Activated CD4-positive, alpha-beta T cell treated with anti-CD3 and anti-CD28 coated beads, Interleukin-2, Interleukin-4, amounts not matched to agents 100 ng/mL and 50 ng/mL, durations not matched to agents 16 hours and 8 hours (primary cell): ENCODE data around the gene CENPP.

Source experiments
- DNase-seq: peaks from one replicate; pipeline ENCODE4 v3.0.0-alpha.2; 2020; ENCODE audit warnings: low spot score

Gene CENPP

DNA sequence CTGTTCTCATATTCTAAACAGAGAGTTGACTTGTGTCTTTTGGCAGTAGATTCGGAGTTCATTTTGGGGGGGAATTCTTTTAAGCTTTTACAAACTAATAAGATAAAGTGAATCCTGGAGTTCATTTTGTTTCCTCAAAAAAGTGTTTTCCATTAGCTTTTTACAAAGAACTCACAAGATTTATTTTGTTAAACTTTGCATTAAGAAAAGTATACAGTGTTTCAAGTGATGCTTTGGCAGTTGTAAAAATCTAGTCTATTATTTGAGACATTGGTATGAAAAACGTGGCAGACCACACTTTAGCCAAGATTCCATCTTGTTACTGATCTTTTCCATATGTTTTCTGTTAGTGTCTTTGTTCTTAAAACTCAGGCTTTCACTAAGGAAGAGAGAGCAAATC lies 99.7 kb downstream of the CENPP start:
- DNase-seq, result no peak

DNA sequence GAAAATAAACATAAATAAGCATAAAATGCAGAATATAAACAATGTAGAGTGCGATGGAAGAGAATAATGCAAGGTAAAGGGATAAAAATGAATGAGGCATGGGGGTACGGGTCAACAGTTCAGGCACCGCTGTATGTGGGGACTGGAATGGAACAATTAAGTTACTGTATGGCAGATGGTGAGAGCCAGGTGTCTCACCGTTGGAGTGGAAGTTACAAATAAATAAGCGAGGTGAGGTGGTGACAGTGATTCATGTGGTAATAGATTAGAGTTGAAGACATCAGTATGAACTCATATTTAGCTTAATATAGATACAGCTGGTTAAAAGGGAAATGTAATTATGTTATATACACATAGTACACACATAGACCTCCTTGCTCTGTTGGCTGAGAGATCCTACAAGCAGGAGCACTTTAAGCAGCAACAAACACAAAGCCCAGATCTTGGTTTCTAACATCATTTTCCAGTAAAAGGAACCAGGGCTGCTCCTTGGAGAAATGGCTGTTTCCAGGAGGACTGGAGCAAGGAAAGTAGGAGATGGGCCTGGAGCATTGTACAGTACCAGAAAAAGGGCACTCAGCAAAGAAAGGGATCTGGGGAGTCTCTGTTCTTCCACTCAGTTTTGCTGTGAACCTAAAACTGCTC lies 100.9 kb downstream of the CENPP start:
- DNase-seq, result no peak

DNA sequence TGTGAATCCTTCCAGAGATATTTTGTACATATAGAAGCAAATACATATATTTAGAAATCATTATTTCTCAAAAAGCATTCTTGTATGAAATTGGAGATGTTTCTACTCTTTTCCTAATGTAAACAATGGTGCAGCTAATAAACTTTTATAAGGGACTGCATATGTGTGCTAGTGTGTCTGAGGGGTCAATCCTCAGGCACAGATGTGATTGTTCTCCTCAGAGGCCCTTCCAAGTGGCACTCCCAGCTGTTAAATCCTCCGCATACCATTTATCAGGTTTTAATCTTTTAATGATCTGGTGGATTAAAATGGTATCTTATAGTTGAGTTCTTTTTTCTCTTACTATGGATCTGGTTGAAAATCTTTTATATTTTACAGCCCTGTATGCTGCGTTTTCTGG lies 104.1 kb downstream of the CENPP start:
- DNase-seq, result no peak

DNA sequence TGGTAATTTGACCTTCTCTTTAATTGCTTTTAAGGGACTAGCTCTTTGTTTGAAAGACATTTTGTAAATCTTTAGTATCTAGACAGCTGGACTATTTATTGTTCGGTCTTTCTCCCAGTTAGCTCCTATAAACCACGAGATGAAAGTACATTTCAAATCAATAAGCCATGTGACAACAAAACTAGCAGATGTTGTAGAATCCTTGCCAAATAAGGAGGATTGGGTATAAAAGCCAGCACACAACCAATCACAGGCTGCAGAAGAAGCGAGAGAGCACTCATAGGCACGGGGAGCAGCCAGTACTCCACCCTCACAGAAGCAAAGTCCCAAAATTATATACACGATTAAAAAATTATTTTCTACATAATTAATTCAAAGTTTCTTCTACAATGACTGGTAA lies 106.6 kb downstream of the CENPP start:
- no peak for DNase-seq

DNA sequence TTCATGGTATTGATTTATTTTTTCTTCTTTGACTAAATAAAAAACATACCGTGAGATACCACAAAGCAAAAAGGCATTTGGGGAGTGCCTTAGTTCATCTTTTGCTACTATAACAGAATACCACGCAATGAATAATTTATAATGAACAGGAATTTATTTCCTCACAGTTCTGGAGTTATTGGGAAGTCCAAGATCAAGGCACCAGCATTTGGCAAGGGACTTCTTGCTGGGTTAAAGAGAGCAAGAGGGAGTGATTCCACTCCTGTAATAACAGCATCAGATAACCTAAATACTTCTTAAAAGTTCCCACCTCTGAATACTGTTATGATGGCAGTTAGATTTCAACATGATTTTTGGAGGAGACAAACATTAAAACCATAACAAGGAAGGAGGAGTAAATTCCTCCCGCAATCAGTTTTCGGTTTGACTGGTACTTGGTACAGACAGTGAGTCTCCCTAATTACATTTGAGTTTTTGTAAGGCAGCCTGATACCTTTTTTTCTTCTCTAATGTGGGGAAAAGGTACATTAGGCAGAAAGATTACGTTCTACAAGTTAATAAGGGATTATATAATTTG lies 107.3 kb downstream of the CENPP start:
- DNase-seq, result peak; percentile 24

DNA sequence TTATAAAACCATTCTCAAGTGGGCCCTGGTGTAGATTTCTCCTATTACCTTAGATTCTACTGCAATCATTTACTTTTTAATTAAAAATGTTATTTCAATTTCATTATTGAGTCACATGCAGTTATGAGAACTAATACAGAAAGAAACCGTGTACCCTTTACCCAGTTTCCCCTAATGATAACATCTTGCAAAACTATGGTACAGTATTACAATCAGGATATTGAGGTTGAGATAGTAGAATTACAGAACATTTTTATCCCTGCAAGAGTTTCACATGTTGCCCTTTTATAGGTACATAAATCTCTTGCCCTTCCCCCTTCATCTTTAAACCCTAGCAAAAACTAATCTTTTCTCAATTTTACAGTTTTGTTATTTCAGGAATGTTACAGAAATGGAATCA lies 109.5 kb downstream of the CENPP start:
- DNase-seq, result no peak

DNA sequence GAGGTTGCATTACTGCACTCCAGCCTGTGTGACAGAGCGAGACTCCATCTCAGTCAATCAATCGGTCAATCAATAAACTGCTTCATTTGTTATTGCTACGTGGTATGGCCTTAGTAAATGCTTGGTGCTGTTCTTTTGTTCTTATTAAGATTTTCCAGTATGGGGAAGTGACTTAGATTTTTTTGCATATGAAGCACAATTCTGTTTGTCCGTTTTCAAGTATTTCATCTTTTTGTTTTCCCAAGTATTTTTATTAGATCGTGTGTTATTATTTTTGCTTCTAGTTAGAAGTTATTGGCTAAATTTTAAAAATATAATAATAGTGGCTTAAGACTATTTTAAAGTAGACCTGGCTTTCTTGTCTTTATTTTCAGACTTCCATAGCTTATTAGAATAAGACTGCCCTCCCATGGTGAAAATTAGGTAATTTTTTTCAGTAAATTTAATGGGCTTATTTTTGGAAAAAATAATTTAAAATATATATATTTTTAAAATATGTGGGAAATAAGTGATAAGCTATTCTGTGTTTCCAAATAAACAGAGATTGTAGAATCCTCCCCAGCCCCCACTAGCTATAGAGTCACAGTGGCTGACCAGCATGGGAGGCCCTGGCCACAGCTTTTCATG lies 113.3 kb downstream of the CENPP start:
- DNase-seq, result no peak

DNA sequence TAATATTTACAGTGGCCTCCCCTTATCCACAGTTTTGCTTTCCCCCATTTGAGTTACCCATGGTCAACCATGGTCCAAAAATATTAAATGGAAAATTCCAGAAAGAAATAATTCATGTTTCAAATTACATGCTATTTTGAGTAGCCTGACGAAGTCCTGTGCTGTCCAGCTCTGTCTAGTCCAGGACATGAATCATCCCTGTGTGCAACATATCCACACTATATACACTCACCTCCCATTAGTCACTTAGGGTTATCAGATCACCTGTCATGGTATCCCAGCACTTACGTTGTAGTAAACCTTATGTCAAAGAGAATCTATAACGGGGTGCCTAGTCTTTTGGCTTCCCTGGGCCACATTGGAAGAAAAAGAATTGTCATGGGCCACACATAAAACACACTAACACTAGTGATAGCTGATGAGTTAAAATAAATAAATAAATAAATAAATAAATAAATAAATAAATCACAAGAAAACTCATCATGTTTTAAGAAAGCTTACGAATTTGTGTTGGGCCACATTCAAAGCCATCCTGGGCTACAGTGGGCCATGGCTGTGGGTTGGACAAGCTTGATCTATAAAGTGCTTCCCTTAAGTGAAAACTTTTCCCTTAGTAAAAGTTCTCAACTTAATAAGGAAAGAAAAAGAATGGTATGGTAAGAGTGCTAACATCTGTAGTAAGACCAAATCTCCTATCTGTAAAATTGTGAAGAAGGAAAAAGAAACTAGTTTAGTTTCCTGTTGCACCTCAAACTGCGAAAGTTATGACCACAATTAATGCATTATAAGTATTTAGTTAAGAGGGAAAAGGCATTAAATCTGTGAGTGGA lies 114.4 kb downstream of the CENPP start:
- no peak for DNase-seq

DNA sequence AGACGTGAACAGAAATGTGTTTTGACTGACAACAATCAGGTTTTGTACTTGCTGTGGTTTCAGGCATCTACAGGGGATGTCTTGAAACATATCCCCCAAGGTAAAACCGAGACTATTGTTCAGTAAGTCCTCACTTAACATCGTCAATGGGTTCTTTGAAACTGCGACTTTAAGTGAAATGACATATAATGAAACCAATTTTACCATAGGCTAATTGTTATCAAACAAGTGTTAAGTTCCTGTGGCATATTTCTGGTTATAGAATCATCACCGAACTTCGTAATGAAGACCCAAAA lies 114.9 kb downstream of the CENPP start:
- peak; percentile 68 for DNase-seq

DNA sequence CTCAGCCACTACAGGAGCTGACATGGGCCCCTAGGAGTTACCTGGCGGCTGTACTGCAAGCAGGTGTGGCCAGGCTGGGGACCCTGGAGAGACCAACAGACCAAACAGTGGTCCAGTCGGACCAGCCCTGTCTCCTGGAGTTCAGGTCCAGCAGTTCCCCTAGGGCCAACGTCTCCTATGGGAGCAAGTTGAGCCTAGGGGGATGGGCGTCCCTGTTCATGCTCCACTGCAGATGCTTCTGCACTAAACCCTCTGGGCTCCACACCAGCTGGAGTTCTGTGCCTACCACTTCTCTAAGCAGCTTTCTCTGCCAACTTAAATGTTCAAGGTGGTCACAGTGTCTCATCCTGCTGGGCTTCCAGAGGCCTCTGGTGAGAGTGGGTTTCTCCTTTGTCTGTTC lies 119.1 kb downstream of the CENPP start:
- no peak for DNase-seq

DNA sequence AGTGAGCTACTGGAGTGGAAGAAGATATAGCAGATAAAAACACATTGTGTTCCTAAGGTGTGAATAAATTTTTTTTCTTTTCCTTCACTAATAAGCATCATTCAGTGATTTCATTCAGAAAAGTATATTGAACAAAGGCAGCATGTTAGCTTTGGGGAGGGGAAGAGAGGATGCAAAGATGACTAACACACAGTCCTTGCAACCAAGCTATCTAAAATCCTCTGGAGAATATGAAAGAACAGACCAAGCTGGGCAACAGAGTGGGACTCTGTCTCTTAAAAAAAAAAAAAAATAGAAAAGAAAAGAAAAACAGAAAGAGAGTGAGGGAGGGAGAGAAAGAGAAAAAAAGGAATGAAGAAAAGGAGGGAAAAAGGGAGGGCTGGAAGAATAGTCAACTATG lies 120.8 kb downstream of the CENPP start:
- no peak for DNase-seq

DNA sequence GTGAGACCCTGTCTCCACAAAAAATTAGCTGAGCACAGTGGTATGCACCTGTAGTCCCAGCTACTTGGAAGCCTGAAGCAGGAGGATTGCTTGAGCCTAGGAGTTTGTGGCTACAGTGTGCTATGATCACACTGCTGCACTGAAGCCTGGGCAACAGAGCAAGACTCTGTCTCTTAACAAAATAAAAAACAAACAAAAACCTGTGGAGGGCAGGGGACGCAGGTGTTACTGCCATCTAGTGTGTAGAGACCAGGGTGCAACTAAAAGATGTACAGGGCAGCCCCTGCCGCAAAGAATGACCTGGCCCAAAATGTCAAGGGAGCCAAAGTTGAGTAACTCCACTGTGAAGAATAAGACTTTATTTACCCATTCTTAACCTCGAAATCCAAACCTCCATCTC lies 129.5 kb downstream of the CENPP start:
- no peak for DNase-seq

DNA sequence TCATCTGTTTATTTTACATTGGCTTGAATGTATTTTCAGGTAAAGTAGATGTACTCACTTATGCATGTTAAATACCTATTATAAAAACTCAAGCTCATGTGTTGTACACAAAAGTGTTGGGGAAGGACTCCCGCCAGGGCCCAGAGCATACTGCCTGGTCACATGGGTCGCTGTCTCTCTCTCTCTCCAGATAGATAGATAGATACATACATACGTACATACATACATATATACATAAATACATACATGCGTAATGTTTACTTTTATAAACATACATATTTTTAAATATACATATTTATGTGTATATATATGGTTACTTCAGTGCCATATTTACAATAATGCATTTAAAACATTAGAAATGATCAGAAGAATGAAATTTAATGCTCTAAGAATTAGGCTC lies 131.8 kb downstream of the CENPP start:
- DNase-seq, result no peak

DNA sequence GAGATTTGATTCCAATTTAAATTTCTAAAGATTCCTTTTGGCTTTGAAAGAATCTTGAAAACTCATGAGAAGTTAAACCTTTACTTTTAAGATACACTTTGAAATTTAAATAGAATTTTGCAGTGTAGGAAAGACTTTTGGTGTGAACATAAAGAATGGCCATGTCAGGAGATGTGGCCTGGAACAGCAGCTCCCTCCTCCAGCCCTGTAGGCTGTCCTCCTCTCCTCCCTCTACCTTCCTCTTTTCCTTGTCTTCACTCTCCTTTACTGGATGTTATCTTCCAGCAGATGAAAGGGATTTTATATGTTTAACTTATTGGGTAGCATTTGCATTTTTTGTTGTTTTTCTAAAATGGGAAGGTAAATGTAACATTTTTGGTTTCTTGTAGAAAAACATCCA lies 137.6 kb downstream of the CENPP start:
- no peak for DNase-seq

DNA sequence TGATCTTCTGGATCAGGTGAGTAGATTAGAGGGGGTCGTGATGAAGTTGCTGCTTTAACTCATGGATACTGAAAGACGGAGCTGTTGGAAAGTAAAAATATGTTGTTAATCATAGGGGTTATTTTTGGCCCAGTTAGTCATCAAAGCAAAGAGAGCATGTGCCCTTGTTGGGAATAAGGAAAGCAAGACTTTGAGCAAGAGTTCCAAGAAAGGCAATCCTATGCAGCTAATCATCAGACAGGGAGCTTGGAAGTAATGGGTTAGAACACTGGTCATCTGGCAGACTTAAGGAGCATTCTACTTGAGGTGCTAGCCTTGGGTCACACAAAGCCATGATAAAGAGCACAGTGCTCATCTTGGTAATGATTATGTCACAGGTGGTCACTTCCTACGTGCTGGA lies 138.2 kb downstream of the CENPP start:
- DNase-seq, result no peak

DNA sequence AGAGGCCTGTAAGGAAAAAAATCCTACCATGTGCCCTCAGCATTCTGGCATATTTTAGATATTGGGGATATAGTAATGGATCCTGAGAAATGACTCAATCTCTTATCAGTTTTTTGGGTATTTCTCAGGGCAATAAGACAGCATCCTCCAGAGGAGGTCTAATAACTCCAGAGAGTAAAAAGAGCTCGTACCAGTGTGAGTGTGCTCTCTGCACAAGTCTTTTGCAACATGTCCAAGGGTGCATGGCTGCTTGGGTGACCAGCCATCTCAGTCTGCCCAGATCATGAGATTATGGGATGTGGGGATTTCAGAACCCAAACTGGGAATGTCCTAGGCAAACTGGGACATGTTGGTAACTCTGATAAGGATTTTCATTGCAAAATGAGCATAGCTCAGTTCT lies 141.3 kb downstream of the CENPP start:
- DNase-seq, result no peak

DNA sequence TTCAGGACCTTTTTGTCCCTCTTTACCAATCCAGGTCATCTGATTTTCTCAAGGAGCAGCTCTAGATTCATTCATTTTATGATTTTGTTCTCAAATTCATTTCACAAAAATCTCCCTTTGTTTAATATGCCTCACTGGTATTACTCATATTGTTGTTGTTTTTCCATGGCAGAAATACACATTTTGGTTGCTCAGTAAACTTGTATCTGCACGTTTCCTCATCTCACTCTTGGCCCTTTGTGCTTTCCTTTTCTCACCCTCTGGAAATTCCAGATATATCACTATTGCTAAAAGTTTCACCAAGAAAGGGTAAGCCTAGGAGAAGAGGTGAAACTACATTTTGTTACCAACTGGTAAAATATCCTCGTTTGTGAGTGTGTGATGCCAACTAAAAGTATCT lies 141.8 kb downstream of the CENPP start:
- no peak for DNase-seq

DNA sequence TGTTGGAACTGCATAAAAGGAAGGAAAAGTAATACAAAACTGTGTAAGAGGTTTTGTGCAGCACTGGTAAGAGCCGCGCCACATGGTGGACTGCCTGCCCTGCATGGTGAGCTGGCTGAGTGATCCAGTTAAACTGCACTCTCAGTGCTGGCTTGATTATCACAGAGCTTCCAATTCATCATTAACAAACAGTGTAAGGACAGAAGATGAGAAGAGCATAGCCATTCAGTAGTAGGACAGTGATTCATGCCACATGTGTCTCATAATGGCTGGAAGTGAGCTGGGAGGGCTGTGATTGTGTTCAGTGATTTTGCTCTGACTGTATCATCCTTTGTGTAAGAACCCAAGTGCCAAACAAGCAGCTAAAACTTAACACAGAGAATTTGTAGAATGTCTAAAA lies 142.5 kb downstream of the CENPP start:
- no peak for DNase-seq

DNA sequence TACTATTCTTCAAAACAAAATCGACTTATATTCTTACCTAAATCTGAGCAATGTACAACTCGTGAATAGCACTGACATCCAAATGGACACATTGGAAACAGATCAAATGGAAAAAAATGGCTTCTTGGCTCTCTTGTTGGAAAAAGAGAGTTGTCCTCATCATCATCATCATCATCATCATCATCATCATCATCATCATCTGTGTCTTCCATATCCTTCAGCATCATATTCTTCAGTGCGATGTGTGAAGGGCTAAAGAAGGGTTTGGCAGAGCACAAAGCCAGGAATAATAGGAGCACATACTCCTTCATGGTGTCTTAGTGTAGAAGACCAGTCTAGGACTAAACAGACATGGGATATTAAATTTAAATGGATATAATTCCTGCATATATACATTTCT lies 148.8 kb downstream of the CENPP start:
- no peak for DNase-seq

DNA sequence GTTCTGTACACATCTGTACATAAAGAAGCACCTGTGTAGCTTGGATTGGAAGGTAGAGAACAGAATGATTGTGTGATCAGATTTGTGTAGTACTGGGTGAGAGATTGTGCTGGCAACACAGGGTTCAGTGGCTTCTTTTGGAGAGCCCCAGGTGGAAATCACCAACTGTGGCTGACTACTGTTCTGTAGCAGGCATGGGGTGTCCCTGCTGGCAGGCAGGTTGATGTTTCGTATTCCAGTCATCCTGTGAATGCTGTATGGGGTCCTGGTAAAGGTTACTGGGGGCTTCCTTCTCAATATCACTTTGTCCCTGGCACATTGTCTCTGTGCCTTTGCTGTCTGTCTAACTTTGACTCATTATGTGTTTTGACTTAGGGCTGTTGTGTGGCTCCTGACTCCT lies 151.2 kb downstream of the CENPP start:
- no peak for DNase-seq

DNA sequence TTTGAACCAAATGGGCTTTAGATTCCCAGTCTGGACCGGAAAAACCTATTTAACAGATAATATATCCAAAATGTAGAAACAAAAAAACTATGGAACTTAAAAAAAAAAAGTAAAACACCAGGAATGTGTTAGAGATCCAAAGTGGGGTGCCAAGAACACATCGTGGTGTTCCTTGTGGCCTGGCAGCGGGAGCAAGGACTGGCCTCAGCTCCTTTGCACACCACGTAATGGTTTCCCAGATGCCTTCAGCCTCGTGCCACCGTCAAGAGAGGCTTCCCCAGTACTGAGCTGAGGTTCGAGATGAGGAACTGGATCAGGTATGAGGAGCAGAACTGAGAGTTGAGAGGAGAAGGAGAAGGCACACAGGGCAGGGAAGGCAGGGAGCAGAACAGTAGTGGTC lies 153.0 kb downstream of the CENPP start:
- no peak for DNase-seq

DNA sequence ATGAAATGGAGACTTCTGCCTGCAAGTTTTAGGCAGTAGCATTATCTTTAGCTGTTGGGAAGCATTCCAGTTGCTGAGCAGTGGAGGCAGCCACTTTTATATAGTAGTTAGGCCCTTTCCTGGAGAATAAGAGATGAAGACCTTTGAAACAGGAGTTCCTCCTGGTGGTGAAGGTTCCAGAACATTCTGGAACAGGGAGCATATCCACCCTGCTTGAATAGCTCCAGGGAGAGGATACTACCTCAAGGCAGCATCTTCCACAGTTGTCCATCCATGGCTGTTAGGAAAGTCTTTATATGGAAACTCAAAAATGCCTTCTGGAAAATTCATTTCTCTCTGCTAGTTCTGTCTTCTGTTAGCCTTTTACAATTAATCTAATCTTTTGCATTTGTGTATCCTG lies 153.6 kb downstream of the CENPP start:
- no peak for DNase-seq

DNA sequence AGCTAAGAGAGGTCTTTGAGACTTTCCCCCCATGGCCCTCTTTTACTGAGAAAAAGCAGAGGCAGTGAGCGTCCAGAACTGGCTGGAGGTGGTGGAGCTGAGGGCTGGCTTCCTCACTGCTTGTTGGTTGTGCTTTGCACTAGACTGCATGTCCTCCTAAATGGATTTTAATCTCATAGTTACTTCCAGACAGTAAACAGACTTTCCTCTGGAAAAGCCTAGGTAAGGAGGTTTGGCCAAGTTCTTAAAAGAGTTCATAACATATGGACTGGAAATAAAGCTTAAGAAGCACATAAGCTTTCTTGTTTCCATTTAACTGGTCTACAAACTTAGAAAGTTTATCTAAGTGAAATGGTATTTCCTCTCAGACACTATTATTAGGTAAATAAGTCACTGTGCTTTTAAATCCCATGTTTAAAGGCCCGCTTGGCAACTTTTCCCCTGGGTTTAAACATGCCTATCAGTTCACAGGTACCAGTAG lies 154.6 kb downstream of the CENPP start:
- no peak for DNase-seq
